IPS DF 19.7 (cell line): ENCODE results near the gene BRD3OS.

Experiments
- DNase-seq: peaks from one replicate; pipeline ENCODE4 v3.0.0-alpha.2; 2013; ENCODE audit warnings: low read depth, low spot score

BRD3OS gene

GRCh38 chr9:134052491-134052890, 27.2 kb downstream of the BRD3OS start:
- no peak for DNase-seq

- DNase-seq: no peak
Observed at GRCh38 chr9:134052941-134053340, 27.7 kb downstream of the BRD3OS start.

- DNase-seq: no peak
Observed at GRCh38 chr9:134053401-134053871, 28.2 kb downstream of the BRD3OS start.

GRCh38 chr9:134053941-134054761, 28.9 kb downstream of the BRD3OS start:
- DNase-seq: no peak

GRCh38 chr9:134054891-134055811, 29.9 kb downstream of the BRD3OS start:
- DNase-seq: no peak

- DNase-seq: no peak
Observed at GRCh38 chr9:134055981-134056461, 30.7 kb downstream of the BRD3OS start.

- no peak for DNase-seq
Observed at GRCh38 chr9:134056483-134057306, 31.4 kb downstream of the BRD3OS start.

GRCh38 chr9:134057307-134057657, 32.0 kb downstream of the BRD3OS start:
- no peak for DNase-seq

GRCh38 chr9:134057751-134058701, 32.7 kb downstream of the BRD3OS start:
- no peak for DNase-seq

GRCh38 chr9:134058716-134059115, 33.4 kb downstream of the BRD3OS start:
- DNase-seq: no peak

GRCh38 chr9:134059188-134059641, 33.9 kb downstream of the BRD3OS start:
- DNase-seq: no peak

- DNase-seq: no peak
Observed at GRCh38 chr9:134059661-134060395, 34.5 kb downstream of the BRD3OS start.

GRCh38 chr9:134060546-134060945, 35.3 kb downstream of the BRD3OS start:
- DNase-seq: no peak

GRCh38 chr9:134061019-134061687, 35.9 kb downstream of the BRD3OS start:
- no peak for DNase-seq

- no peak for DNase-seq
Observed at GRCh38 chr9:134061688-134062371, 36.5 kb downstream of the BRD3OS start.

GRCh38 chr9:134062461-134063087, 37.3 kb downstream of the BRD3OS start:
- no peak for DNase-seq

- no peak for DNase-seq
Observed at GRCh38 chr9:134063088-134063570, 37.8 kb downstream of the BRD3OS start.
